ENCODE measurements around the gene NDUFA13. TPM values are rescaled to one million over a fixed set of nuclear protein-coding genes. Genes with fewer than 3 reads are reported as not detected.

The NDUFA13 gene
- total RNA-seq, 1 experiment from 2014 or later = 354 TPM

- CTCF ChIA-PET = interaction anchor here (0.6 to 4.5 kb wide), 2 partner anchors 18 to 1877 kb away, joined by 3 to 32 read pairs; no protein-coding TSS in a partner anchor
- no peak for DNase-seq (ENCODE audit: unreplicated experiment)
- no peak overlapping the region for H3K27ac Mint-ChIP-seq (ENCODE audit: low read depth, unreplicated experiment)
Observed at GRCh38 chr19:19508217-19508616, 7.8 kb upstream of the NDUFA13 start.

GRCh38 chr19:19510432-19510831 is 5.6 kb upstream of the NDUFA13 start:
- no peaks in the 10 kb centered on the region for H3K9me3 Mint-ChIP-seq (ENCODE audit: unreplicated experiment)

More at GRCh38 chr19:19508217-19508616, 7.8 kb upstream of the NDUFA13 start:
- POLR2A ChIA-PET = interaction anchor here (0.7 kb wide), 1 partner anchor 8 kb away, joined by 3 read pairs; the partner anchor contains the start of gene NDUFA13
- intact Hi-C loops (cut with micrococcal nuclease) = no loop called here
- no peak for TF ChIP-seq CTCF (IDR thresholded peaks at IDR 0.05; ENCODE audit: unreplicated experiment)
- peaks cover 50% of the 10 kb centered on the region for H3K36me3 Mint-ChIP-seq (ENCODE audit: insufficient read depth, unreplicated experiment)
- BruUV-seq (replicated peaks) = no TSS peak
- H3K9me3 Mint-ChIP-seq (ENCODE audit: unreplicated experiment) = no peaks in the 10 kb centered on the region
- H3K27me3 Mint-ChIP-seq (ENCODE audit: insufficient read depth, unreplicated experiment) = no peaks in the 10 kb centered on the region
- H3K4me3 Mint-ChIP-seq (ENCODE audit: unreplicated experiment) = no peak overlapping the region
- H3K4me1 Mint-ChIP-seq (ENCODE audit: insufficient read depth, unreplicated experiment) = peaks cover 6% of the 10 kb centered on the region

GRCh38 chr19:19513682-19514081 is 2.3 kb upstream of the NDUFA13 start:
- TF ChIP-seq CTCF (IDR thresholded peaks at IDR 0.05; ENCODE audit: unreplicated experiment) = no peak
- CTCF ChIA-PET = no interaction called here
- no peaks in the 10 kb centered on the region for H3K9me3 Mint-ChIP-seq (ENCODE audit: unreplicated experiment)
- intact Hi-C loops (cut with micrococcal nuclease) = no loop called here
- H3K27me3 Mint-ChIP-seq (ENCODE audit: insufficient read depth, unreplicated experiment) = no peaks in the 10 kb centered on the region
- POLR2A ChIA-PET = interaction anchor here (0.6 kb wide), 1 partner anchor 19 kb away, joined by 3 read pairs; no protein-coding TSS in a partner anchor
- no peak overlapping the region for H3K4me3 Mint-ChIP-seq (ENCODE audit: unreplicated experiment)
- peaks cover 6% of the 10 kb centered on the region for H3K4me1 Mint-ChIP-seq (ENCODE audit: insufficient read depth, unreplicated experiment)
- DNase-seq (ENCODE audit: unreplicated experiment) = no peak
- H3K27ac Mint-ChIP-seq (ENCODE audit: low read depth, unreplicated experiment) = no peak overlapping the region
- peaks cover 18% of the 10 kb centered on the region for H3K36me3 Mint-ChIP-seq (ENCODE audit: insufficient read depth, unreplicated experiment)
- BruUV-seq (replicated peaks) = no TSS peak

More at GRCh38 chr19:19510432-19510831, 5.6 kb upstream of the NDUFA13 start:
- no peak for DNase-seq (ENCODE audit: unreplicated experiment)
- no TSS peak for BruUV-seq (replicated peaks)
- H3K4me1 Mint-ChIP-seq (ENCODE audit: insufficient read depth, unreplicated experiment) = peaks cover 6% of the 10 kb centered on the region
- intact Hi-C loops (cut with micrococcal nuclease) = no loop called here
- peak overlapping the region; percentile 63 for H3K27ac Mint-ChIP-seq (ENCODE audit: low read depth, unreplicated experiment)
- no peaks in the 10 kb centered on the region for H3K27me3 Mint-ChIP-seq (ENCODE audit: insufficient read depth, unreplicated experiment)
- H3K36me3 Mint-ChIP-seq (ENCODE audit: insufficient read depth, unreplicated experiment) = peaks cover 45% of the 10 kb centered on the region
- no peak for TF ChIP-seq CTCF (IDR thresholded peaks at IDR 0.05; ENCODE audit: unreplicated experiment)
- POLR2A ChIA-PET = interaction anchor here (0.6 to 0.8 kb wide), 2 partner anchors 133 to 873 kb away, joined by 3 to 4 read pairs; no protein-coding TSS in a partner anchor
- no peak overlapping the region for H3K4me3 Mint-ChIP-seq (ENCODE audit: unreplicated experiment)
- CTCF ChIA-PET = interaction anchor here (0.6 to 4.5 kb wide), 4 partner anchors 20 to 1307 kb away, joined by 3 to 32 read pairs (median 3); no protein-coding TSS in a partner anchor

- intact Hi-C loops (cut with micrococcal nuclease) = no loop called here
- no peaks in the 10 kb centered on the region for H3K27me3 Mint-ChIP-seq (ENCODE audit: insufficient read depth, unreplicated experiment)
- ChIA-PET POLR2A (no interaction called here), CTCF (interaction anchor here (0.9 to 3.5 kb wide), 3 partner anchors 15 to 54 kb away, joined by 3 to 13 read pairs (median 4); no protein-coding TSS in a partner anchor)
- H3K36me3 Mint-ChIP-seq (ENCODE audit: insufficient read depth, unreplicated experiment) = peaks cover 23% of the 10 kb centered on the region
- H3K4me3 Mint-ChIP-seq (ENCODE audit: unreplicated experiment) = peak overlapping the region; percentile 35
- no peak for TF ChIP-seq CTCF (IDR thresholded peaks at IDR 0.05; ENCODE audit: unreplicated experiment)
- H3K4me1 Mint-ChIP-seq (ENCODE audit: insufficient read depth, unreplicated experiment) = peaks cover 7% of the 10 kb centered on the region
- H3K9me3 Mint-ChIP-seq (ENCODE audit: unreplicated experiment) = no peaks in the 10 kb centered on the region
- no peak overlapping the region for H3K27ac Mint-ChIP-seq (ENCODE audit: low read depth, unreplicated experiment)
- DNase-seq (ENCODE audit: unreplicated experiment) = no peak
- BruUV-seq (replicated peaks) = no TSS peak
Observed at GRCh38 chr19:19514215-19514657, 1.8 kb upstream of the NDUFA13 start.
